IMR-90 (cell line): ENCODE measurements around the gene NLGN4X. TPM values are rescaled to one million over a fixed set of nuclear protein-coding genes. Genes with fewer than 3 reads are reported as not detected.

Experiments
- ATAC-seq: fragments of 200-7000 bp; cut with Tn5 transposase; 2 replicates; pipeline ENCODE4 v1.9.1; 2020; ENCODE audit warnings: low read depth, mild to moderate bottlenecking, moderate library complexity
- BruUV-seq: library from RNA; stranded (reverse); fragments of 400-500 nt; replicated peaks from 2 replicates; lab custom pipeline; 2021; lab: Mats Ljungman, UMichigan
- CTCF ChIA-PET: fragments of 300-600 bp; formaldehyde crosslinking; extraction: SDS; loops from one replicate; lab custom pipeline; 2021; ENCODE audit warnings: antibody characterized with exemption; lab: Yijun Ruan, JAX
- POLR2A ChIA-PET: fragments of 300-600 bp; sonication (Branson Sonifier 250); formaldehyde crosslinking; loops from one replicate; lab custom pipeline; 2022; ENCODE audit warnings: antibody characterized with exemption; ENCODE audit not compliant: unreplicated experiment; lab: Charles Lee
- DNase-seq: peaks from one replicate; pipeline ENCODE4 v3.0.0; 2013
- H2AFZ ChIP-seq: replicated peaks from 2 replicates; pipeline ENCODE3; 2013; ENCODE audit warnings: low read length, mild to moderate bottlenecking; ENCODE audit not compliant: poor library complexity
- H2AK5ac ChIP-seq: 2 replicates; pipeline ENCODE4 v1.6.1; 2013; ENCODE audit warnings: low read depth, low read length, inconsistent platforms
- H2AK9ac ChIP-seq: replicated peaks from 2 replicates; pipeline ENCODE3; 2013; ENCODE audit warnings: mild to moderate bottlenecking, low read depth, low read length, moderate library complexity; ENCODE audit not compliant: poor library complexity
- H2BK120ac ChIP-seq: 2 replicates; pipeline ENCODE4 v1.6.1; 2013; ENCODE audit warnings: low read depth, low read length, inconsistent platforms
- H2BK15ac ChIP-seq: 3 replicates; pipeline ENCODE4 v1.6.1; 2013; ENCODE audit warnings: low read depth, low read length, inconsistent platforms
- H2BK20ac ChIP-seq: 2 replicates; pipeline ENCODE4 v1.6.1; 2013; ENCODE audit warnings: low read depth, mild to moderate bottlenecking, inconsistent platforms, low read length, moderate library complexity
- H2BK5ac ChIP-seq: 2 replicates; pipeline ENCODE4 v1.6.1; 2013; ENCODE audit warnings: mild to moderate bottlenecking, low read depth, low read length, inconsistent platforms; ENCODE audit not compliant: poor library complexity, severe bottlenecking
- H3K14ac ChIP-seq: replicated peaks from 2 replicates; pipeline ENCODE4 v1.6.1; 2013; ENCODE audit warnings: low read depth, low read length, inconsistent platforms
- H3K18ac ChIP-seq: 2 replicates; pipeline ENCODE4 v1.6.1; 2013; ENCODE audit warnings: low read depth, low read length, control low read depth
- H3K23ac ChIP-seq: 2 replicates; pipeline ENCODE4 v1.6.1; 2013; ENCODE audit warnings: low read depth, low read length, inconsistent platforms
- H3K27ac ChIP-seq: 2 replicates; pipeline ENCODE4 v1.5.1; 2013; ENCODE audit warnings: mild to moderate bottlenecking, control low read depth, low read length; ENCODE audit not compliant: insufficient read depth
- H3K27me3 ChIP-seq: 2 replicates; pipeline ENCODE4 v1.6.1; 2013; ENCODE audit warnings: low read length; ENCODE audit not compliant: control insufficient read depth, insufficient read depth
- H3K36me3 ChIP-seq: 2 replicates; pipeline ENCODE4 v1.6.1; 2013; ENCODE audit warnings: low read length, mixed read lengths; ENCODE audit not compliant: control insufficient read depth, insufficient read depth
- H3K4ac ChIP-seq: 2 replicates; pipeline ENCODE4 v1.6.1; 2013; ENCODE audit warnings: low read depth, low read length, inconsistent platforms
- H3K4me1 ChIP-seq: 2 replicates; pipeline ENCODE4 v1.6.1; 2013; ENCODE audit warnings: low read length, mixed read lengths; ENCODE audit not compliant: control insufficient read depth, insufficient read depth
- H3K4me2 ChIP-seq: 2 replicates; pipeline ENCODE4 v1.6.1; 2013; ENCODE audit warnings: low read depth, mild to moderate bottlenecking, control low read depth, low read length, moderate library complexity
- H3K4me3 ChIP-seq: 2 replicates; pipeline ENCODE4 v1.5.1; 2013; ENCODE audit warnings: low read depth, mild to moderate bottlenecking, control low read depth, low read length, moderate library complexity; ENCODE audit not compliant: insufficient read depth
- H3K56ac ChIP-seq: 2 replicates; pipeline ENCODE4 v1.6.1; 2013; ENCODE audit warnings: low read length, inconsistent platforms; ENCODE audit not compliant: insufficient read depth; ENCODE audit errors: extremely low read depth
- H3K79me1 ChIP-seq, 2 experiments: 2 replicates each; pipeline ENCODE4 v1.6.1; 2013; ENCODE audit warnings: low read length in 2 of 2, inconsistent platforms in 1 of 2, low read depth in 1 of 2
- H3K9ac ChIP-seq: 2 replicates; pipeline ENCODE4 v1.6.1; 2013; ENCODE audit warnings: low read depth, low read length, control low read depth
- H3K9me1 ChIP-seq: 2 replicates; pipeline ENCODE4 v1.6.1; 2013; ENCODE audit warnings: low read length, inconsistent platforms; ENCODE audit not compliant: insufficient read depth
- H3K9me3 ChIP-seq: 2 replicates; pipeline ENCODE4 v1.6.1; 2013; ENCODE audit warnings: low read length; ENCODE audit not compliant: control insufficient read depth, insufficient read depth
- H4K20me1 ChIP-seq: 2 replicates; pipeline ENCODE4 v1.6.1; 2013; ENCODE audit warnings: low read length, inconsistent platforms; ENCODE audit not compliant: insufficient read depth
- H4K5ac ChIP-seq: 2 replicates; pipeline ENCODE4 v1.6.1; 2013; ENCODE audit warnings: mild to moderate bottlenecking, low read depth, low read length, control low read depth
- H4K8ac ChIP-seq, 2 experiments: 2 replicates each; pipeline ENCODE4 v1.6.1; 2013; ENCODE audit warnings: low read depth in 2 of 2, low read length in 2 of 2, control low read depth in 1 of 2, inconsistent platforms in 1 of 2
- H4K91ac ChIP-seq: 2 replicates; pipeline ENCODE4 v1.6.1; 2013; ENCODE audit warnings: low read depth, low read length, inconsistent platforms; ENCODE audit not compliant: insufficient read depth
- WGBS, 2 experiments: methylation state at CpG; one replicate each; pipeline versions ENCODE4 v1.1.5 to v1.1.7; 2013; ENCODE audit warnings: missing lambda C conversion rate in 2 of 2; ENCODE audit not compliant: insufficient read length in 1 of 2; ENCODE audit errors: extremely low coverage in 2 of 2; 5-methylcytosine and 5-hydroxymethylcytosine counted together
- dilution Hi-C: fragments of 300-500 bp; cut with HindIII; formaldehyde crosslinking; loops from one replicate; pipeline ENCODE4 v1.14.3; 2018; ENCODE audit warnings: low sequenced_read_pairs; ENCODE audit not compliant: unreplicated experiment
- in situ Hi-C: fragments of 300-500 bp; cut with MboI; formaldehyde crosslinking; loops from 3 replicates; pipeline ENCODE4 v1.14.3; 2019; ENCODE audit warnings: low sequenced_read_pairs, inconsistent platforms, mixed read lengths
- intact Hi-C: fragments of 100-400 bp; cut with micrococcal nuclease; formaldehyde crosslinking; loops from 2 replicates; pipeline ENCODE4 v1.10.0; 2022
- polyA plus RNA-seq, 3 experiments: library from polyadenylated mRNA; depleted of rRNA; stranded (reverse); fragments of >200 nt; gene quantifications; 2 replicates each; pipeline ENCODE4 v1.2.3, GENCODE V29; 2012; ENCODE audit warnings: low replicate concordance in 1 of 3
- total RNA-seq: library from RNA; depleted of rRNA; stranded (reverse); fragments of >200 nt; gene quantifications from 2 replicates; pipeline ENCODE4 v1.2.3, GENCODE V29; 2012
- TF ChIP-seq, protein P1 (sequence below): fragments of 150-350 bp; IDR thresholded peaks from 2 replicates; pipeline ENCODE4 v1.6.1; 2016; ENCODE audit warnings: low read depth, mild to moderate bottlenecking, low read length, moderate library complexity, borderline replicate concordance

Gene NLGN4X
- total and polyA plus RNA-seq, 2 of the 4 experiments (the other 2 are of a cell fraction) = not detected

- Histone ChIP-seq H2BK5ac (no peak overlapping the region), H3K4ac (no peak overlapping the region), H3K4me2 (no peak overlapping the region), H4K8ac (no peak overlapping the region), H3K9me3 (peaks cover 1% of the 10 kb centered on the region; the same call in 1 of the 2 replicates), H2AK5ac (no peak overlapping the region), H2BK120ac (no peak overlapping the region), H4K5ac (no peak overlapping the region), H2BK15ac (no peak overlapping the region), H3K14ac (no peak overlapping the region), H2BK20ac (no peak overlapping the region), H3K36me3 (no peaks in the 10 kb centered on the region), H3K27me3 (no peaks in the 10 kb centered on the region), H3K9me1 (no peaks in the 10 kb centered on the region), H3K4me1 (no peaks in the 10 kb centered on the region), H3K18ac (no peak overlapping the region), H3K9ac (no peak overlapping the region), H3K4me3 (no peak overlapping the region), H3K56ac (no peak overlapping the region), H3K27ac (no peak overlapping the region), H3K23ac (no peak overlapping the region), H4K20me1 (no peaks in the 10 kb centered on the region), H2AFZ (no peak overlapping the region), H4K91ac (no peak overlapping the region), H3K79me1 (no peaks in the 10 kb centered on the region), H2AK9ac (no peak overlapping the region)
- CTCF ChIA-PET = no interaction called here
- dilution Hi-C loops (no loop called here), in situ Hi-C loops (no loop called here), intact Hi-C loops (no loop called here)
- BruUV-seq = no TSS peak
- DNase-seq = no peak
- WGBS, 2 experiments = no CpG with 5 or more reads among the region's 4 CpGs
- POLR2A ChIA-PET = no interaction called here
- no peak for ATAC-seq
- TF ChIP-seq, protein P1, sequence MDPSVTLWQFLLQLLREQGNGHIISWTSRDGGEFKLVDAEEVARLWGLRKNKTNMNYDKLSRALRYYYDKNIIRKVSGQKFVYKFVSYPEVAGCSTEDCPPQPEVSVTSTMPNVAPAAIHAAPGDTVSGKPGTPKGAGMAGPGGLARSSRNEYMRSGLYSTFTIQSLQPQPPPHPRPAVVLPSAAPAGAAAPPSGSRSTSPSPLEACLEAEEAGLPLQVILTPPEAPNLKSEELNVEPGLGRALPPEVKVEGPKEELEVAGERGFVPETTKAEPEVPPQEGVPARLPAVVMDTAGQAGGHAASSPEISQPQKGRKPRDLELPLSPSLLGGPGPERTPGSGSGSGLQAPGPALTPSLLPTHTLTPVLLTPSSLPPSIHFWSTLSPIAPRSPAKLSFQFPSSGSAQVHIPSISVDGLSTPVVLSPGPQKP = no peak
These were observed 209.6 kb downstream of the NLGN4X start for GRCh38 chrX:6019076-6019475.
